Peyer's patch (tissue), 4 donors: Measurements from ENCODE around the gene CLASP2. TPM values are rescaled to one million over a fixed set of nuclear protein-coding genes. Genes with fewer than 3 reads are reported as not detected.

Experiments used
- DNase-seq, 3 donors: peaks; one replicate each; pipeline ENCODE4 v3.0.0-alpha.2; 2017 to 2019
- H3K27ac ChIP-seq, 4 donors: fragments of 200-600 bp; sonication (generic); one replicate each; pipeline ENCODE4 v1.5.1; 2016 to 2019
- H3K27me3 ChIP-seq, 2 donors: fragments of 200-600 bp; sonication (generic); one replicate each; pipeline ENCODE4 v1.5.1; 2019
- H3K36me3 ChIP-seq, 3 donors: fragments of 200-600 bp; sonication (generic); one replicate each; pipeline ENCODE4 v1.5.1; 2016 to 2019
- H3K4me1 ChIP-seq, 4 donors: fragments of 200-600 bp; sonication (generic); one replicate each; pipeline ENCODE4 v1.5.1; 2016 to 2019
- H3K4me3 ChIP-seq, 4 donors: fragments of 200-600 bp; sonication (generic); 1 replicate in 3 of 4; 2 replicates in 1 of 4; pipeline ENCODE4 v1.5.1; 2016 to 2019; ENCODE audit warnings: mild to moderate bottlenecking in 1 of 4
- H3K9me3 ChIP-seq, 4 donors: fragments of 200-600 bp; sonication (generic); one replicate each; pipeline ENCODE4 v1.5.1; 2016 to 2019; ENCODE audit warnings: mild to moderate bottlenecking in 1 of 4
- POLR2A ChIP-seq, 2 donors: fragments of 450-650 bp; IDR thresholded peaks; one replicate each; pipeline ENCODE4 v1.5.1; 2017; ENCODE audit warnings: antibody characterized with exemption in 2 of 2, mild to moderate bottlenecking in 2 of 2, moderate library complexity in 2 of 2
- total RNA-seq, 4 donors: library from RNA; depleted of rRNA; stranded (reverse); fragments of >200 nt; gene quantifications; one replicate each; pipeline ENCODE4 v1.1.0, GENCODE V29; 2016
- TF ChIP-seq, protein P1 (sequence below), 6 experiments: fragments of 450-650 bp in 4 of 6; fragments of 200-600 bp in 2 of 6; sonication (generic) in 1 of 6; IDR thresholded peaks; one replicate each; pipeline ENCODE4 v1.5.1; 2017 to 2019; ENCODE audit warnings: antibody characterized with exemption in 6 of 6, mild to moderate bottlenecking in 3 of 6, moderate library complexity in 1 of 6

CLASP2 gene
- total RNA-seq, 4 donors from 2014 or later: 37.0 to 73.4 (median 66.4) TPM

DNA sequence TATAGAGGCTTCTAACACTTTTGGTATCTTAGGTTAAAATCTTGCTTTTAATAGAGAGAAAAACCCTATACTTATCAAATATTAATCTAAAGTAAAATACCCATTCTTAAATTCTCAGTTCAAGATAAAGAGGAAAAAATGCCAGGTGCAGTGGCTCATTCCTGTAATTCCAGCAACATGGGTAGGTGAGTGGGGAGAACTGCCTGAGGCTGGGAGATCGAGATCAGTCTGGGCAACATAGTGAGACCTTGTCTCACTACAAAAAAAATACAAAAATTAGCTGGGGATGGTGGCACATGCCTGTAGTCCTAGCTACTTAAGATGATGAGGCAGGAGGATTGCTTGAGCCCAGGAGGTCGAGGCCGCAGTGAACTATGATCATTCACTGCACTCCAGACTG, 135.8 kb downstream of the CLASP2 start:
- Histone ChIP-seq H3K27me3 (no peaks in the 10 kb centered on the region), H3K36me3 (peaks cover 0 to 27% (median 0%) of the 10 kb centered on the region in 3 donors), H3K4me3 (no peak overlapping the region), H3K9me3 (no peaks in the 10 kb centered on the region), H3K27ac (no peak overlapping the region), H3K4me1 (no peaks in the 10 kb centered on the region)
- DNase-seq: no peak
- TF ChIP-seq, protein P1, sequence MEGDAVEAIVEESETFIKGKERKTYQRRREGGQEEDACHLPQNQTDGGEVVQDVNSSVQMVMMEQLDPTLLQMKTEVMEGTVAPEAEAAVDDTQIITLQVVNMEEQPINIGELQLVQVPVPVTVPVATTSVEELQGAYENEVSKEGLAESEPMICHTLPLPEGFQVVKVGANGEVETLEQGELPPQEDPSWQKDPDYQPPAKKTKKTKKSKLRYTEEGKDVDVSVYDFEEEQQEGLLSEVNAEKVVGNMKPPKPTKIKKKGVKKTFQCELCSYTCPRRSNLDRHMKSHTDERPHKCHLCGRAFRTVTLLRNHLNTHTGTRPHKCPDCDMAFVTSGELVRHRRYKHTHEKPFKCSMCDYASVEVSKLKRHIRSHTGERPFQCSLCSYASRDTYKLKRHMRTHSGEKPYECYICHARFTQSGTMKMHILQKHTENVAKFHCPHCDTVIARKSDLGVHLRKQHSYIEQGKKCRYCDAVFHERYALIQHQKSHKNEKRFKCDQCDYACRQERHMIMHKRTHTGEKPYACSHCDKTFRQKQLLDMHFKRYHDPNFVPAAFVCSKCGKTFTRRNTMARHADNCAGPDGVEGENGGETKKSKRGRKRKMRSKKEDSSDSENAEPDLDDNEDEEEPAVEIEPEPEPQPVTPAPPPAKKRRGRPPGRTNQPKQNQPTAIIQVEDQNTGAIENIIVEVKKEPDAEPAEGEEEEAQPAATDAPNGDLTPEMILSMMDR (IDR thresholded peaks at IDR 0.05): no peak
- TF ChIP-seq POLR2A (IDR thresholded peaks at IDR 0.05): no peak

DNA sequence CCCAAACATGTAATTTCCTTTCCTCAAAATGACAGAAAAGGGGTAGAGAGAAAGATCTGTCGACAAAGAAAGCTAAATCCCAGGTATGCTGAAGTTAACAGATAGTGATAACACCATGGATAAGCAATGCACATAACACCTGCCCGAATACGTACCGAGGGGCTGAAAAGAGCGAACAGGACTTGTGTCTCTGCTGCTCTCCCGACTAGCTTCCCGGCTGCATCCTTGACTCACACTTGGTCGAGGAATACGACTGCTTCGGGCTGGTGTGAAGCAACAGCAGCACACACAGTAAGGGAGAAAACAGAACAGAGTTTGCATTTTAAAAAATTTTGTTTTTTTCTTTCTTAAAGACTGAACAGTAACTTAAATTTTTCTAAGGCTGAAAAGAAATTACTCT, 136.4 kb downstream of the CLASP2 start:
- peaks cover 0 to 22% (median 0%) of the 10 kb centered on the region in 3 donors for H3K36me3 ChIP-seq
- no peak for DNase-seq
- TF ChIP-seq, protein P1 (IDR thresholded peaks at IDR 0.05): no peak
- TF ChIP-seq POLR2A (IDR thresholded peaks at IDR 0.05): no peak

DNA sequence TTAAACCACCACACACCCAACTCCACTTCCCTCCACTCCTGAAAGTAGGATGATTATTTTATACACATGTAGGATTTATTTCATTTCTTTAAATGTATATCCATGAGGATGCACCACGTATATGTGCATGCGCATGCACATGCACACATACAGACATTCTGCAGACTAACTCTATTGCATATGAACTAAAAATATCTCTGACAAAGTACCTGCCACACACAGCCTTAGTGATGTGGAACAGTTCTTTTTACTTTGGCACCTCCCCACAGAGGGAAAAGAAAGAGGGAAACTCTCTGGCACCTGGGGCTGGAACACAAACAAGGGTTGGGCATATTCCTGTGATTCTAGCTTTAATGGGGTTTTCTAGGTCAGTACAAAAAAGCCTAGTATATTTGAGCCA, 138.2 kb downstream of the CLASP2 start:
- no peaks in the 10 kb centered on the region for H3K4me1 ChIP-seq
- H3K4me3 ChIP-seq: no peak overlapping the region
- DNase-seq: no peak
- no peaks in the 10 kb centered on the region for H3K27me3 ChIP-seq
- no peak overlapping the region for H3K27ac ChIP-seq
- H3K9me3 ChIP-seq: no peaks in the 10 kb centered on the region
- peaks cover 0 to 16% (median 0%) of the 10 kb centered on the region in 3 donors for H3K36me3 ChIP-seq
- TF ChIP-seq POLR2A (IDR thresholded peaks at IDR 0.05): no peak
- TF ChIP-seq, protein P1 (IDR thresholded peaks at IDR 0.05): no peak

More for the DNA sequence above, 136.4 kb downstream of the CLASP2 start:
- H3K27me3 ChIP-seq: no peaks in the 10 kb centered on the region
- H3K4me3 ChIP-seq: no peak overlapping the region
- no peaks in the 10 kb centered on the region for H3K4me1 ChIP-seq
- H3K9me3 ChIP-seq: no peaks in the 10 kb centered on the region
- no peak overlapping the region for H3K27ac ChIP-seq

DNA sequence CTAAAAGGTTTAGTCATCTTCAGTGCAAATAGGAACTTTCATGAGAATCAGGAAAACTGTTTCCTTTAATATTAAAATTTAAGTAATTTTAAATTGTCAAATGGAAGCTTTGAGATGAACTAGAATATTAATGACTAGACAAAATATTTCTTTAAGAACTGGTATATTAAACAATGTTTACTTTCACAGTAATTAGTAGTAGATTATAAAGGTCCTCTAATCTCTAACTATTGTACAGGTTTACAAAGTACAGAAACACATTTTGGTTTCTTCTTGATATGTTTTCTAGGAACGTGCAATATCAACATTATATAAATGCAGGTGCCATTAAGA, 138.9 kb downstream of the CLASP2 start:
- peaks cover 0 to 20% (median 0%) of the 10 kb centered on the region in 3 donors for H3K36me3 ChIP-seq

DNA sequence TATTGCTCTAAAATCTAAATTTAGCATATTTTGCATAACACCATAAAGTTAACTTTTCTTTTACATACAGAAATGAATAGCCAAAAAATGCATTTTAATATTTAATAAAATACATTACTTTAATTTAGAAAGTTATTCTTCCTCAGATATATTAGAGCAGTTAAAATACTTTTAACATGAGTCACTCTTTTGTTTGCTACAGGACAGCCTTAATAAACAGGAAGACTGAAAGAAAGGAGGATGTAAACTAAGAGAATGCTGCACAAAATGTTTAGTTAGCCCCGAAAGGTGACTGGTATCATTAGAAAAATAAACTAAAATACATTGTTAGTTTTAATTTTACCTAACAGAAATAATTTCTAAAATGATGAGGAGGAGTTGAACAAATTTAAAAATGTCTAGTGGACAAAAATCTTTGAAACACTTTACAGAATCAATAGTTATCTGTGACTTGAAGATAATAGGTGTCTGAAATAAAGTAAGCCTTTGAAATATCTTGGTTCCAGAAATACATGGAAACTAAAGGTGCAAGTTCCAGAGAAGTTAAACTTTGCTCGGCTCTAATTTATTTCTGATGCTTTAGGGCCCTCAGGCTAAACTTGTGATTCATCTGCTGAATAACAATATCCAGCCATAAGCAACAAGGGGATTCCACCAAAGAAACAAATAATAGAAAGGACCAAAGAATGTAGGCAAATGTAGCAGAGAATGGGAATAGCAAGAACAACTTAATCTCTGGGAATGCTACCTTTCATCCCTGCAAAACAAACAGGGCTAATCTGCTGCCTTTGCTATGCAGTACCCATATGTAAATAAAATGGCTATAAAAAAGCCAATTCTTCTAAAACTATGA, 139.5 kb downstream of the CLASP2 start:
- DNase-seq: no peak
- TF ChIP-seq, protein P1 (IDR thresholded peaks at IDR 0.05): no peak
- no peak for TF ChIP-seq POLR2A (IDR thresholded peaks at IDR 0.05)
- no peak overlapping the region for H3K4me3 ChIP-seq
- H3K4me1 ChIP-seq: no peaks in the 10 kb centered on the region
- no peaks in the 10 kb centered on the region for H3K27me3 ChIP-seq
- H3K27ac ChIP-seq: no peak overlapping the region
- H3K36me3 ChIP-seq: peaks cover 0 to 26% (median 0%) of the 10 kb centered on the region in 3 donors
- no peaks in the 10 kb centered on the region for H3K9me3 ChIP-seq

More for the DNA sequence above, 138.9 kb downstream of the CLASP2 start:
- no peak for DNase-seq
- no peak overlapping the region for H3K4me3 ChIP-seq
- H3K27ac ChIP-seq: no peak overlapping the region
- H3K9me3 ChIP-seq: no peaks in the 10 kb centered on the region
- TF ChIP-seq POLR2A (IDR thresholded peaks at IDR 0.05): no peak
- TF ChIP-seq, protein P1 (IDR thresholded peaks at IDR 0.05): no peak
- H3K27me3 ChIP-seq: no peaks in the 10 kb centered on the region
- no peaks in the 10 kb centered on the region for H3K4me1 ChIP-seq
